ENCODE results near the gene PMEPA1.

The PMEPA1 gene

DNA sequence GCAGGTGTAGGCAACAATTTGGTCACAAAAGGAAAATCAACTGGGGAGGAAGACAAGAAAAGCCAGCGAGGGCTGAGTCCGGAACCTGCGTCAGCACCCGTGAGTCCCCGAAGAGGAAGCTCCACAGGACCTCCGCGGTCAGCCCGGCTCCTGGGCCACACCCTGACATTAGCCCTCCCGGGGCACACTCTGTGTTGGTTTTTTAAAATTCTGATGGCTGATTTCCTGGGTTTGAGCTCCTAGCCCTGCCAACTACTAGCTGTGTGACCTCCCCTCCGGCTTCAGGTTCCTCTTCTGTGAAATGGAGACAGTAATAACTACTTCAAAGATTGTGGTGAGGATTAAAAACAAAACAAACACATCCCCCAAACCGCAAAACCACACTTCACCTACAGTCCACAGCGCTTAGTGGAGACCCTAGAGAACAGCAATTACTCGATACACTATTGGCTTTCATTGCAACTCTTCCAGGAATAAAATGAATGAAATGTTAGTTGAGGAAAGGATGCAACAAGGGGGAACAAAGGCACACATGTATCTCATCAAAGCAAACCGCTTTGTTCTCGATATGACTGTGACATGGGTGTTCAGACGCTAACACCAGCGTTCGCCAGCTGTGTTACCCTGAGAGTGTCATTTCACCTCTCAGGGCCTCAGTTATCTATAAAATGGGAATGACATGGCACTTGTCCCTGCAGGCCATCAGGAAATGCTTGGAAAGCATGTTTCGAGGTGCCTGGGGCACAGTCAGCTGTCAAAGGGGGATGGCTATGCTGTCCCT lies 90.6 kb downstream of the PMEPA1 start:
- peak; percentile 93 for DNase-seq

DNA sequence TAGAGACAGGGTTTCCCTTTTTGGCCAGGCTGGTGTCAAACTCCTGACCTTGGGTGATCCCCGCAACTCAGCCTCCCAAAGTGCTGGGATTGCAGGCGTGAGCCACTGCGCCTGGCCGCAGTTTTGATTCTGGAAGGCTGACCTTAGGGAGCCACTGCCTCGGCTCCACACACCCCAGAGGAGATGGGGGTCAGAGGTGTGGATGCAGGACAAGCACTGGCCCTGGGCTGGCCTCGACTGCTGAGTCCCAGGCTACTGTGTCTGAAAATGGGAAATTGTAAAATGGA lies 91.1 kb downstream of the PMEPA1 start:
- no peak for DNase-seq

DNA sequence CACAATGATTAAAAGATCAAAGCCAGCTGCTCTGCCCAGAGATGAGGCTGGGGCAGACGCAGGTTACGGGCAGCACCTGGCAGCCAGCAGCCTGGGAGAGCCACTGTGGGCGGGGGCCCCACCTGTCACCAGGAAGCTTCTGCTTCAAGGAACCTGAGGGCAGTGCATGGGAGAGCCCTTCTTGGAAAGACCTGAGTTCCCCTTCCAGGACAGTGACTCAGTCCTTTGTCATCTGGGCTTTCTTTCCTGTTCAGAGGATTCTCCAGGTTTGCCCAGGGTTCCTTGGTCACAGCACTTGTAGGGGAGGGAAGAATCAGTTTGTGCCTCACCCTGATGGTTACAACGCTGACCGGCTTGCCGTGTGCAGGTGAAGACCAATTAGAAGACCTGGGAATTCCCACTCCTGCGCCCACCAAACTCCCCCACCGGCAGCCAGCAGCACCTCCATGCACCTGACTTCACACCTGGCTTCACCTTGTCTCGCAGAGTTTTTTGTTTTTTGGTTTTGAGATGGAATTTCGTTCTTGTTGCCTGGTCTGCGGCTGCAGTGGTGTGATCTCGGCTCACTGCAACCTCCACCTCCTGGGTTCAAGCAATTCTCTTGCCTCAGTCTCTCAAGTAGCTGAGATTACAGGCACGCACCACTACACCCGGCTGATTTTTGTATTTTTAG lies 91.6 kb downstream of the PMEPA1 start:
- peak; percentile 86 for DNase-seq

DNA sequence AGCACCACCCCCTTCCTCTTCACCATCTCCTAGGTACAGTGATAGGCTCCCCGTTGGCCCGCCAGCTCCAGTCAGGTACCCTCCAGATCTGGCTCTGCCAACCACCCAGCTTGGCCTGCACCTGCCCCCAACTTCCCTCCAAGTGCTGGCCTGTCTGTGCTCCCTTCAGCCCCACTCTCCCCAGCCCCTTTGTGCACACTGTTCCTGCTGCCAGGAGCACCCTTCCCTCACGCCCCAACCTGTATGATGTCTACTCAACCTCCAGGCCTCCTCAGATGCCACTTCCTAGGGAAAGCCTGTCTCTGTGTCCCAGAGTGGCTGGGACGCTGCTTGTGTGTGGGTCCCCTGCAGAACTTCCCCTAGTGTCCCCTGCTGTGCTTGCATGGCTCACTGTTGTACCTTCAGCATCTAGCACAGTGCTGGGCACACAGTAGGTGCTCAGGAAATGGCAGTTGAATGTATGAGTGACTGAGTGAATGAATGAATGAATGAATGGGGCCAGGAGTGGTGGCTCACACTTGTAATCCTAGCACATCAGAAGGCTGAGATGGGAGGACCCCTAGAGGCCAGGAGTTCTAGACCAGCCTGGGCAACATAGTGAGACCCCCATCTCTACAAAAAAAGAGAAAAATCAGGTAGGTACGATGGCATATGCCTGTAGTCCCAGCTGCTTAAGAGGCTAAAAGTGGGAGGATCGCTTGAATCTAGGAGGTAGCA lies 92.6 kb downstream of the PMEPA1 start:
- no peak for DNase-seq

DNA sequence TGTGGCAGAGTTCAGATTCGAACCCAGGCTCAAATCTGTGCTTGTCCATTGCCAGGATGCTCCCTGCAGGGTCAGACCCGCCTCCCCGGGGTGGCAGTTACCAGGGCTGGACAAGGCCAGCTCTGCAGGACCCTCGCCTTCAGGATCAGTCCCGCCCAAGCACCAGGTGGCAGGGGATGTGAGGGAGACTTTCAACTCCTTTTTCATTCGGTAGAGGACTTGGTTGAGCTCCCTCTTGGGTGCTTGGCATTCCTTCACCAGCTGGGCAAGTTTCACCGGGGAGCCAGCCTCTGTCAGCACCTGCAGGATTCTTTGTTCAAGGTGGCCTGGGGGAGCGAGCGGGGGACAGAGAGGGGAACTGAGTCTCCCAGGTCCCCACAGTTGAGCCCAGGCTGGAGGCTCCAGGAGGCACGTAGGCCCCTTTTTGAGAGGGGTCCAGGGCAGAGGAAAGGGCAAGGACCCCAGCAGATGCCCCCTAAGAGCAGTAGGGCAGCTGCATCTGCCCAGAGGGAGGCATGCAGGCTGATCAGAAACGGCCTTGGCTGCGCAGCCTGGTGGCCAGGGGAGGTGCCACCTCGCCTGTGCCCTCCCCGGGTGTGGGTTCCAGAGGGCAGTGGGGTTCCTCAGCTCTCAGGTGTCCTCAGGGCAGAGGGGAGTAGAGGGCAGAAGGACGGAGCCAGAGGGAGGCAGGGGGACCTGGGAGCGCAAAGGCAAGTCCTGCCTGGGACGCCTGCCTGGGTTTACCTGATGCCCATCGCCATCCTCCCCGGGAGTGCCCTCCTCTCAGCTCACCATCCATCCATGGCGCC lies 93.5 kb downstream of the PMEPA1 start:
- DNase-seq = peak; percentile 41

DNA sequence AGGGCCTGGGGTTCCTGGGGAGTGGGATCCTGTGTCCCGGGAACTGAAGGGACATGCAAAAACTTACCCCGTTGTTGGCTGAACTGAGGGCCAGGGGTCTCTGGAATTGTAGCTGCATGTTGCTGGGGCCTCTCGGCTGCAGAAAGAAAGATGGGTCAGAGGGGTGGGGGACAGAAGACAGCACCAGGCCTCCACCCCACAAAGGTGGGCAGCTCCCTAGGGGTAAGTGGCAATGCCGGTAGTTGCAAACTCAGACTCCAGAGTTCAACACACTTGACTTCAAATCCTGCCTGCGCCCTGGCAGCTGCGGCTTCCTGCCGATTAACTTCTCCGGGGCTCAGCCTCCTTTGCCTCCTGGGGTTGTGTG lies 94.4 kb downstream of the PMEPA1 start:
- no peak for DNase-seq

DNA sequence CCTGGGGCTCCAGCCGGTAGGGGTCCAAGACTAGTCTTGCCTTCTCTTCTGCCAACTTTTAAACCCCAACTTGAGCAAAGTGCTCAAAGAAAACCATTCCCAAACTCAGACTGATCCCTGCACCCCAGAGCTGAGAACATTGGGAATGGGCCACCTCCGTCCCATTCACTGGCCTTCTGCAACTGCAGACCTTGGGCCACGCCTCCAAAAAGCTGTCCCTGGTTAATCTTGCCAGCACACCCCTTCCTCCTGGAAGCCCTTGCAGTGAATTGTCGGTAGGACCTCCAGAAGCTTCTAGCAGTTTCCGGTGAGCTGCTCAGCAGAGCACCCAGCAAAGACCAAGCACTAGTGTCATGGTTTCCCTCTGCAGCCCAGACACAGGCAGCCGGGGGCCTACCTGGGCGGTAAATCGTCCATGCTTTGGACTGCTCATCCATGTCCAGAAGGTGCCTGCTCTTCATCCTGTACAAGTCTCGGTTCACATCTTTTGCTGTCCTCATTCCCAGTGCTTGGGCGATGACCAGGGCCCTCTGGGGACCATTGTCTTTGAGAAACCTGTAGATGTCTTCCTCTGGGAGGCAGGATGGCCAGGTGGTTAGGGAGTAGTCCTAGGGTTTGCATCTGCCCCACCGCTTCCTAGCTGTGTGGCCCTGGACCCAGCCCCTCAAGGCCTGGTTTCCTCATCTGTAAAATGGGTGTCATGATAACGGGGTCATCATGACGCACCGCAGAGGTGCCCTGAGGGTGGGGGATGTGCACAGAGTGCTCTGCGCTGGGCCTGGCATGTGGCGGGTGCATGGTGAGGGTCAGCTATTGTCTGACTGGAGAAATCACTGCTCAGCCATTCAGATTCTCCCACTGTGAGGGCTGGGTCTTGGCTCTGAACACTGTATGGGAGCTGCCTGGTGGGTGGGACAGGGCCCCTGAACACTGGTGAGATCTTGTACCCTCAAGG lies 95.0 kb downstream of the PMEPA1 start:
- DNase-seq = no peak

DNA sequence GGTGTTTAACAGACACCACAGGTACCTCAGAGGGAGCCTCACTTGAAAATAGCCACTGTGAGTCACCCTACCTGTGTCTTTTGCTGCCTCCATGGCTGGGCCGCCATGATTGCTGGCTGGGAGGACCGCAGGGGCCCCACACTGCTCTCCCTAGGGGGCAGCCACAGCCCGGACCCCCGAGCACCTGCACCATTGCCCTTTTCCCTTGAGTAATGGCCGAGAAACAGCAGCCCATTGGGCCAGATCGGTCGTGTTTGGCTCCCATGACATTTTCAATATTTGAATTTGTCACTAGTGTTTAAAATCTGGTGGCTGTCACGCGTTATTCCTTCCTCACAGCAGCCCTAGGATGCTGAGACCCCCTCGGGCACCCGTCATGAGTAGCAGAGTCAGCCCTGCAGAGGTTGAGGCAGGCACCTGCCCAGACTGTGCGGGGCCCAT lies 96.3 kb downstream of the PMEPA1 start:
- DNase-seq = no peak

DNA sequence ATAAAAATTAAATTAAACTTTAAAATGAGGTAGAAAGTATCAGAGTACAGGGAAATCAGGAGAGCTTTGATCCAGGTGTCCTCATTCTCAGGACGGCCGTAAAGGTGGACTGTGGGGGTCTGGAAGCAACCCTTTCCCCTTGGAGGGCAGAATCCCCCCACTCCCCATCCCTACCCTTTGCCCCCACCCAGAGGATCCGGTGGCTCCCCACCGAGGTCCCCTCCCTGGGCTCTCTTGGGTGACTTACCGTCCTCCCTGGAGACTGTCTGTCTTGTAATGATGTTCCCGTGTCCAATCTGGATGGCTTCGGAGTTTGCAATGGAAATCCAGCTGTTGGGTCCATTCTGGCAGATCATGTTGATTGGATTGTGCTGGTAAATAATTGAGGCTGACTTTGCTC lies 96.9 kb downstream of the PMEPA1 start:
- no peak for DNase-seq

DNA sequence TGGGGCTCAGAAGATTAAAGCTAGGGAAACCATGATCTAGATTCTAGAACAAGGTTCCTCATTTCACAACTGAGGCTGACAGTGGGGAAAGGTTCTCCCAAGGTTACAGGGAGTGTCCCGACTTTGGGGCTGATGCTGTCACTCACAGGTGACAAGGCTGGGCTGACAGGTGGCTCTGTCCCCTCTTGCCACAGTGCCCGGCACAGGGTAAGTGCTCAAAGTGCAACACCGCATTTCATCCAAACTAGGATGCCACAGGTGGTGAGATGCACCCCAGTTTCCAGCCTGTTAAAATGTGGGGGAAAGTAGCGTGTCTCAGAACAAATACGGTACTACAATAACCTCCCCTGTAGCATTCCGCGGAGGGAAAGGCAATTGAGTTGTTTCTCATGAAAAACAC lies 97.4 kb downstream of the PMEPA1 start:
- no peak for DNase-seq

DNA sequence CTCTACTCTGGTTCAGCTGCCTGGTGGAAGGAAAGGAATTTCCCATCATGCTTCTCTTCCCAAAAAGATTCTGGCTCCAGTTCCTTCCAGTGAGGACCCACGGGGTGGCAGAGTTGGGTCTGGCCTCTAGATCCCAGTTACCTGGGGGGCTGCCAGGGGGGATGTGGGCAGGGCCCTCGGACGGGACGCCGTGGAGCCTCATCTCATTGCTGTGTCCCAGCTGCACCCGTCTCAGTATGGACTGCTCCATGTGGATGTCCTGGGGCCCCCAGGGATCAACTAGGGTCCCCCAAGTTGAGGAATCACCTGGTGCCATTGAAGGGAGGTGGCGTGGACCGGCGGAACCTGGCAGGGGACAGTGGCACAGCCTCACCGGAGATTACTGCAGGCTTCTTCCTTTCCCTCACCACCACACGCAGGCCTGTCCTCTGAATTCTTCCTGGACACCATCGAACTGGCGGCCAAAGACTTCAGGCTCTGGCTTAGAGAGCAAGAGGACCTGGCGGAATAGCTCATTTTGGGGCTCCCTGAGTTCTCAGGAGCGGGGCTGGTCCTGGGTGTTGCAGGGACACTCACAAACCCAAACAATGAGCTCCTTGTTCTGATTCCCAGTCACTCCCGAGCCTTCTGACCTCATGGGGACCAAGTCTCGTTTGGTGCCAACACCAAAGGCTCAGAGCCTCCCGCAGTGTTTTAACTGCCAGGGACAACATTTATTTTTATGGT lies 98.1 kb downstream of the PMEPA1 start:
- no peak for DNase-seq

DNA sequence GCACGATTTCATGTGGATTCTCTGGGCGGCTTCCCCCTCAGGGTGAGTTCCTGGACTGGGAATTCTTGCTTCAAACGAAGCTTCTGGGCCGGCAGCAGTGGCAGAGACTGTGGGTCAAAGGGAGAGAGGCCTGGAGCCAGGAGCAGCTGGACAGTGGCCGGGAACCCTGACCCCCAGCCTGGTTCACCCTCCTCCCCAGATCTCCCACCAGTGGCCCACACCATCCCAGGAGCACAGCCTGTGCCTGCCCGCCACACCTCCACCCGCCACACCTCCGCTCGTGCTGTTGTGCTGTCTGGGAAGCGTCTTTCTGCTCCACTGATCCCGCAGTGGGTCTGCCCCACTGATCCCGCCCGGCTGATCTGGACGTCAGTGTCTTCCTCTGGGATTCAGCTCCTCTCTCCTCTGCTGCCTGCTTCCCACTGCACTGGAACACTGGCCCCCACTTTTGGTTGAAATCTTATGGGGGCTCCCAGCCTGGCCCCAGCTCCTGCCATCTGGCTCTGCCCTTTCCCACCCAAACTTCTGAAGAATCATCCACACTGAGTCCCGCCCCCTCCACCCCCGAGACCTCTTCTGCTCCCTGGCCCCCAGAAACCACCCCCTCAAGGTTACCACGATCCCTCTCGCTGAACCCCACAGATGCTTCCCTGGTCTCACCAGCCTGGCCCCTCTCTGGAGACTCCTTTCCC lies 99.4 kb downstream of the PMEPA1 start:
- DNase-seq = no peak

DNA sequence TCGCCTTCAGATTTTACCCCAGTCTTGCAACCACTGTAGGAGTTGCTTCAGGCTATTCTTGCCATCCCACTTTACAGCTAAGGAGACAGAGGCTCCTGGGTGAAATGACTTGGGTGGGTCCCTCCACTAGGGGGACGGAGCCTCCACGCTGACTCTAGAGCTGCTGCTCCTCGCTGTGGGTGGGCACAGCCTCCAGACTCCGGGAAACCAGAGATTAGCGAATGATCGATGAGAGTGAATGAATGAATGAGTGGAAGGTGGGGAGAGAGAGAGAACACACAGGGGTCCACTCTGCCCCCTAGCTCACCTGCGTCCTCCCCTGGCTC lies 100.0 kb downstream of the PMEPA1 start:
- no peak for DNase-seq

DNA sequence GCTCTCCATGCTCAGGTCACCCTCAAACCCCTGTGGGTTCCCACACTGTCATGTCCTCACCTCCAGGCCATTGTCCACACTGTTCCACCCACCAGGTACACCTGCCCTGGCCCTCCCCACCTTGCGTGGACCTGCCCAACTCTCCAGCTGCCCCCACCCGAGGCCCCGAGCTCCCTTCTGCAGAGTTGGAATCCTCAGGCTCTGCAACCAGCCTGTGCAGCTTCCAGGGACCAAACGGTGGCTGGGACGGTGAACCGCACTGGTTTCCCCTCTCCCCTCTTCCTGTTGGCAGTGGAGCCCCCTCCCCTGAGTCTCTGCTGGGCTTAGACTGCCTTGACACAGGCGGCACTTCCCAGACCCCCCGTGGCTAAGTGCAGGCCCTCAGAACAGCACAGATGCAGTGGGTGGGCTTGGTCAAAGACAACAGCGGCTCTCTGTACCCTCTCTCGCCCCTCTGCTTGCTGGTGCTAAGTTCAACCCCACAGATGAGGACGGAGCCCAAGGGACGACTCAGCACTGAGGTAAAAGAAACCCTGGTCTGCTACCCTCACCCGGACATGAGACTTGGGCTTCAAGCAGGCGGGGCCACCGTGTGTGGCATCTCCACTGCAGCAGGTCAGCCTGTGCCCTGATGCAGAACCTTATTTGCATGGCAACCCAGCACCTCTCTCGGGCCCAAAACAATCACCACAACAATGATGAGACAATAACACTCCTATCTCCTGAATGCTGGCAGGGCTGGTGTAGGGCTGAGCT lies 100.6 kb downstream of the PMEPA1 start:
- DNase-seq = no peak

DNA sequence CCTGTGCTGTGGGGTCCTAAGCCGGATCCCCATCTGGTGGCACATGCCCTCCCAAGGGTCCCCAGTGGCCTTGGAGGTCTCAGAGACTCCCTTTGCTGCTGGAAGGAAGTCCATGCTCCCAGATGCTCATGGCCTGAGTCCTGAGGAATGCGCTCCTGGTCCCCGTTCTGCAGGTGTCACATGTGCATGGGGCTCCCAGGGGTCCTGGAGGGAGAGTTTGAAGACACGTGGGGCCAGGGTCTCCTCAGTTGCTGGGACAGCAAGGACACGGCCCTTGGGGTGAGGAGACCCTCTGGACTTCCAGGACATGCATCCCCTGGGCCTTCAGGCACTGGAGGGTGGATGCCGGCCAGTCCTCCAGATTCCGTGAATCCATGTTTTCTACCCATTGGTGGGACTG lies 101.3 kb downstream of the PMEPA1 start:
- DNase-seq = no peak

DNA sequence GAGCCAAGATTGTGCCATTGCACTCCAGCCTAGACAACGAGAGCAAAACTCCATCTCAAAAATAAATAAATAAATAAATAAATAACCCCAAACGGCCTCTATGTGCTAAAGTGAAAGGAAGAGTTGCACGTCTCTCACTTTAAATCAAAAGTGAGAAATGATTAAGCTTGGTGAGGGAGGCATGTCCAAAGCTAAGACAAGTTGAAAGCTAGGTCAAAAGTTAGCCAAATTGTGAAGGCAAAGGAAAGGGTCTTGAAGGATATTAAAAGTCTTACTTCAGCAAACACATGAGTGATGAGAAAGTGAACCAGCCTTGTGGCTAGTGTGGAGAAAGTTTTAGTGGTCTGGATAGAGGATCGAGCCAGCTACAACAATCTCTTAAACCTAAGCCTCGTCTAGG lies 103.9 kb downstream of the PMEPA1 start:
- DNase-seq = no peak

DNA sequence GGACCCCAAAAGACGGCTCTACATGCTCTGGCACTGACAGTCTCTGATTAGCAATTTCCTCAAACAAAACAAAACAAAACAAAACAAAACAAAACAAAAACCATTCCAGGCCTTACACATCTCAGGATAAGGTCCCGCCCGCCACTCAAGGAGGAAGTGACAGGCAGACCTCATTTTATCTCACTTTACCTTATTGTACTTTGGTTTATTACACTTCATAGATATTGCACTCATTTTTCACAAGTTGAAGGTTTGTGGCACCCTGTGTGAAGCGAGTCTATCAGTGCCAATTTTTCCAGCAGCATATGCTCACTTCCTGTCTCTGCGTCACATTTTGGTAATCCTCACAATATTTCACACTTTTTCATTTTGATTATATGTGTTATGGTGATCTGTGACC lies 104.8 kb downstream of the PMEPA1 start:
- DNase-seq = no peak

DNA sequence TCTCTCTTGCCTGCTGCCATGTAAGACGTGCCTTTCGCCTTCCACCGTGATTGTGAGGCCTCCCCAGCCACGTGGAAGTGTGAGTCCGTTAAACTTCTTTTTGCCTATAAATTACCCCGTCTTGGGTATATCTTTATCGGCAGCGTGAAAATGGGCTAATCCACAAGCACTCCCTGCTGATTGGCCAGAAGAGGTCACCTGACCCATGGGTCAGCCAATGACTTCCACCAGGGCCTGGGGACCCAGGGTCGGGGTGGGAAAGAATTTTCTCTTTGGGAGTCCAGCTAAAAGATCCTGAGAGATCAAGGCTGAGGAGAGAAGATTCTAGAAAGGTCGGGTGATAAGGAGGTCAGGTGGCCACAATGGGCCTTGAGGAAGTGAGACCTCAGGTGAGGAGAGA lies 106.7 kb downstream of the PMEPA1 start:
- DNase-seq = no peak

DNA sequence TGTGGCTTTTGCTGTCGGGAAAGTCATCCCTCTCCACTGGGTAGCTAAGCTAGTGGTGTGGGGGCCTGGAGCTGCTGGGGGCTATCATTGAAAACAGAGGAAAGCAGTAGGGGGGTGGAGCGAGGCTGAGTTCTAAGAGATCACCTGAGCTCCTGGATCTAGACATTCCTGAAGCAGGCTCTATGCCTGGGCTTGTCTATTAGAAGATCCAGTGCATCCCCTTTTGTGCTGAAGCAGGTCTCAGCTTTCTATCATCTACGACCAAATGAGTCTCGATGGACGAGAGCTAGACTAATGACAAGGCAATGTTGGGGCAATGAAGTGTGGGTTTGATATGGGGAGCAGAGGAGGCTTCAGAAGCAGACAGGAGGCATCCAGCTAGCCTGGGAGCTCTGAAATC lies 108.1 kb downstream of the PMEPA1 start:
- no peak for DNase-seq

DNA sequence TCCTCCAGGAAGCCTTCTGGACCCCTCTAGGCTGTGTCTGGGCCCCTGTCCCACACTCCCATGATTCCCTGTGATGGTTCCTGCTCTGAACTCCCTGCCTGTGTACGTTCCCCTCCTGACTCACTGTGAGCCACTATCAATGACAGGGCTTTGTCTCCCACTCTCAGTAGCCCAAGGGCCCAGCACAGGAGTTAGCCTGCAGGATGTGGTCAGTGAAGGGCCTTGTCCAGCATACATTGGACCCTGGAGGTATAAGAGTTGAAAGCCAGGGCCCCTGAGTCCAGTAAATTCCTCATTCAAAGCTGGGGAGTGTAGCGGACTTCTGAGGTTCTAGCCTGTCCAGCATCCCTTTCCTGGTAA lies 108.6 kb downstream of the PMEPA1 start:
- no peak for DNase-seq
